GM18517 (cell line): ENCODE measurements around the gene CHD3.
"Not testable (repeated sequence)": the region's sequence is repeated elsewhere in the genome, so short reads cannot be mapped to it uniquely, and the experiment has no call there.

Experiments used
- ATAC-seq: cut with Tn5 transposase; IDR thresholded peaks from one replicate; pipeline ENCODE4 v1.9.1; 2021; ENCODE audit warnings: mild to moderate bottlenecking, moderate library complexity; ENCODE audit not compliant: unreplicated experiment

The CHD3 gene

DNA sequence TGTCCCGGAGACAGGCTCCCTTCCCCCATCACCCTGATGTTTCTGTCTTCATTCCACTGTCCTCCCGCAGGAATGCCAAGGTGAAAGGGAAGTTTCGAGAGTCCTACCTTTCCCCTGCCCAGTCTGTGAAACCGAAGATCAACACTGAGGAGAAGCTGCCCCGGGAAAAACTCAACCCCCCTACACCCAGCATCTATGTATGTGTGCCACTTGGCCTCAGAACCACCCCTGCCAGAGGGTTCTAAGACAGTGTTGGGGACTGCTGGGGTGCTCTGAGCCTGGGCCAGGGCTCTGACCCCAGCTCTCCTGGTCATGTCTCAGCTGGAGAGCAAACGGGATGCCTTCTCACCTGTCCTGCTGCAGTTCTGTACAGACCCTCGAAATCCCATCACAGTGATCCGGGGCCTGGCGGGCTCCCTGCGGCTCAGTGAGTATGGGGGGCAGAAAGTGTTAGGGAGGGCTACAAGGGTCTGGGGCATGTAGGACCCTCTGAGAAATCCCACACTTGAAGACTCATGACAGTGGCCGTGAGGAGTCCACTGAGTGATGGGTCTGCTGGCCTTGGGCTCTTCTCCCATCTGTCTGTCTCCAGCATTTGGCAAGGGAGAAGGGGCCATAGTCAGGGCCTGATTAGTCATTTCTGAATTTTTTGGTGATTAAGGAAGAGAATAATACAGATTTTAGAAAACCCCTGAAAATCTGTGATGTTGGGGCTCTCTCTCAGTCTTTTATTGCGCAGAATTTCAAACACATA is 38.7 kb upstream of the CHD3 start:
- no peak for ATAC-seq

DNA sequence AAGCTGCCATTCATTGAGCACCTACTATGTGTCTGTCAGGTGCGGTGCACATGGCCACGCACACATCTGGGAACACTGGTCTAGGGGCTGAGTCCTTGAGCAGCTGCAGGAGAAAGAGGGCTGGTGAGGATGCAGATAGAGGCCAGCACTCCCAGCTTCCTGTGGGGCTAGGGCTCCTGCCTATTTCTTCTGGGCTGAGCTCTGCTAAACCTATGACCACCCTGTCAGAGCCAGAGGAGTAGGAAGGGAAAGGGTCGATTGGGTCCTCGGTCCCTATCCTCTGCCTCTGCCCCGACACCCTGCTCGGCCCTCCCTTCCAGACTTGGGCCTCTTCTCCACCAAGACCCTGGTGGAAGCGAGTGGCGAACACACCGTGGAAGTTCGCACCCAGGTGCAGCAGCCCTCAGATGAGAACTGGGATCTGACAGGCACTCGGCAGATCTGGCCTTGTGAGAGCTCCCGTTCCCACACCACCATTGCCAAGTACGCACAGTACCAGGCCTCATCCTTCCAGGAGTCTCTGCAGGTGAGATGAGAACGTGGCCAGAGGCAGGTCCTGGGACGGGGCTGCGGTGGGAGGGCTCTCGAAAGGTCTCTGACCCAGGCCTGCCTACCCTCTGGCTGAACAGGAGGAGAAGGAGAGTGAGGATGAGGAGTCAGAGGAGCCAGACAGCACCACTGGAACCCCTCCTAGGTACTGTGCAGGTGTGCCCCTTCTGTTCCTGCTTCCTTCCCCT is 37.7 kb upstream of the CHD3 start:
- ATAC-seq: no peak

DNA sequence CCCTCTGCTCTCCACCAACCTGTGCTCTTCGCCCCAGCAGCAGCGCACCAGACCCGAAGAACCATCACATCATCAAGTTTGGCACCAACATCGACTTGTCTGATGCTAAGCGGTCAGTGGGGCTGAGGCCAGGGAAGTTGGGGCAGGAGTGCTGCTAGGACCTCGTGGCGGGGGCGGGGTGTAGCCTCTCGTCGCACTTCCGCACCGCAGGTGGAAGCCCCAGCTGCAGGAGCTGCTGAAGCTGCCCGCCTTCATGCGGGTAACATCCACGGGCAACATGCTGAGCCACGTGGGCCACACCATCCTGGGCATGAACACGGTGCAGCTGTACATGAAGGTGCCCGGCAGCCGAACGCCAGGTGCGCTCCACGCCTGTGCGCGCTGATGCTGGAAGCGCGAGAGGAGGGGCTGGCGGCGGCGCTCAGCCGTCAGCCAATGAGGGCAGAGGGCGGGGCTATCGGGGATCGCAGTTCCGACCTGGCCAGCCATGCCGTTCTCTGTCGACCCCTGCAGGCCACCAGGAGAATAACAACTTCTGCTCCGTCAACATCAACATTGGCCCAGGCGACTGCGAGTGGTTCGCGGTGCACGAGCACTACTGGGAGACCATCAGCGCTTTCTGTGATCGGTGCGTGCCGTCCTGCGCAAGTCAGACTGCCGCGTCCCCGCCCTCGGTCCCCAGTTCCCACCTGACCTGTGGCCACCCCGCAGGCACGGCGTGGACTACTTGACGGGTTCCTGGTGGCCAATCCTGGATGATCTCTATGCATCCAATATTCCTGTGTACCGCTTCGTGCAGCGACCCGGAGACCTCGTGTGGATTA is 36.9 kb upstream of the CHD3 start:
- peak; percentile 74 for ATAC-seq

DNA sequence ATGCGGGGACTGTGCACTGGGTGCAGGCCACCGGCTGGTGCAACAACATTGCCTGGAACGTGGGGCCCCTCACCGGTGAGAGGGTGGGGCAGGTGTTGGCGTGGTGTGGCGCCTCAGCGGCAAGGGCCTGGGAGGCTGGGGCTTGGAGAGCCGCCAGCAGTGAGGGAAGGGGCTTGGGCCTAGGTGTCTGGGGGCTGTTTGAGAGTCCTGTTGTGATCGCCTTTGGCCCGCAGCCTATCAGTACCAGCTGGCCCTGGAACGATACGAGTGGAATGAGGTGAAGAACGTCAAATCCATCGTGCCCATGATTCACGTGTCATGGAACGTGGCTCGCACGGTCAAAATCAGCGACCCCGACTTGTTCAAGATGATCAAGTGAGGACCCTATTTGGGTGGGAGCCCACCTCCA is 36.3 kb upstream of the CHD3 start:
- no peak for ATAC-seq

DNA sequence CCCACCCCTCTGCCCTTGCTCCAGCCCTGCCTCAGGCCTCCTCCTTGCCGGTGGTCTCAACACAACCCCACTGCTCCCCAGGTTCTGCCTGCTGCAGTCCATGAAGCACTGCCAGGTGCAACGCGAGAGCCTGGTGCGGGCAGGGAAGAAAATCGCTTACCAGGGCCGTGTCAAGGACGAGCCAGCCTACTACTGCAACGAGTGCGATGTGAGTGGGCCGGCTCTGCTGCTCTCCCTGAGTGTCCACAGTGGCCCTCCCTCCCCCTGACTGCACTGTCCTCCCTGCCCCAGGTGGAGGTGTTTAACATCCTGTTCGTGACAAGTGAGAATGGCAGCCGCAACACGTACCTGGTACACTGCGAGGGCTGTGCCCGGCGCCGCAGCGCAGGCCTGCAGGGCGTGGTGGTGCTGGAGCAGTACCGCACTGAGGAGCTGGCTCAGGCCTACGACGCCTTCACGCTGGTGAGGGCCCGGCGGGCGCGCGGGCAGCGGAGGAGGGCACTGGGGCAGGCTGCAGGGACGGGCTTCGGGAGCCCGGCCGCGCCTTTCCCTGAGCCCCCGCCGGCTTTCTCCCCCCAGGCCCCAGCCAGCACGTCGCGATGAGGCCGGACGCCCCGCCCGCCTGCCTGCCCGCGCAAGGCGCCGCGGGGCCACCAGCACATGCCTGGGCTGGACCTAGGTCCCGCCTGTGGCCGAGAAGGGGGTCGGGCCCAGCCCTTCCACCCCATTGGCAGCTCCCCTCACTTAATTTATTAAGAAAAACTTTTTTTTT is 35.5 kb upstream of the CHD3 start:
- no peak for ATAC-seq

DNA sequence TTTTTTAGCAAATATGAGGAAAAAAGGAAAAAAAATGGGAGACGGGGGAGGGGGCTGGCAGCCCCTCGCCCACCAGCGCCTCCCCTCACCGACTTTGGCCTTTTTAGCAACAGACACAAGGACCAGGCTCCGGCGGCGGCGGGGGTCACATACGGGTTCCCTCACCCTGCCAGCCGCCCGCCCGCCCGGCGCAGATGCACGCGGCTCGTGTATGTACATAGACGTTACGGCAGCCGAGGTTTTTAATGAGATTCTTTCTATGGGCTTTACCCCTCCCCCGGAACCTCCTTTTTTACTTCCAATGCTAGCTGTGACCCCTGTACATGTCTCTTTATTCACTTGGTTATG is 34.9 kb upstream of the CHD3 start:
- no peak for ATAC-seq

DNA sequence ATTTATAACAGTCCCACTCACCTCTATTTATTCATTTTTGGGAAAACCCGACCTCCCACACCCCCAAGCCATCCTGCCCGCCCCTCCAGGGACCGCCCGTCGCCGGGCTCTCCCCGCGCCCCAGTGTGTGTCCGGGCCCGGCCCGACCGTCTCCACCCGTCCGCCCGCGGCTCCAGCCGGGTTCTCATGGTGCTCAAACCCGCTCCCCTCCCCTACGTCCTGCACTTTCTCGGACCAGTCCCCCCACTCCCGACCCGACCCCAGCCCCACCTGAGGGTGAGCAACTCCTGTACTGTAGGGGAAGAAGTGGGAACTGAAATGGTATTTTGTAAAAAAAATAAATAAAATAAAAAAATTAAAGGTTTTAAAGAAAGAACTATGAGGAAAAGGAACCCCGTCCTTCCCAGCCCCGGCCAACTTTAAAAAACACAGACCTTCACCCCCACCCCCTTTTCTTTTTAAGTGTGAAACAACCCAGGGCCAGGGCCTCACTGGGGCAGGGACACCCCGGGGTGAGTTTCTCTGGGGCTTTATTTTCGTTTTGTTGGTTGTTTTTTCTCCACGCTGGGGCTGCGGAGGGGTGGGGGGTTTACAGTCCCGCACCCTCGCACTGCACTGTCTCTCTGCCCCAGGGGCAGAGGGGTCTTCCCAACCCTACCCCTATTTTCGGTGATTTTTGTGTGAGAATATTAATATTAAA is 34.4 kb upstream of the CHD3 start:
- ATAC-seq: no peak

DNA sequence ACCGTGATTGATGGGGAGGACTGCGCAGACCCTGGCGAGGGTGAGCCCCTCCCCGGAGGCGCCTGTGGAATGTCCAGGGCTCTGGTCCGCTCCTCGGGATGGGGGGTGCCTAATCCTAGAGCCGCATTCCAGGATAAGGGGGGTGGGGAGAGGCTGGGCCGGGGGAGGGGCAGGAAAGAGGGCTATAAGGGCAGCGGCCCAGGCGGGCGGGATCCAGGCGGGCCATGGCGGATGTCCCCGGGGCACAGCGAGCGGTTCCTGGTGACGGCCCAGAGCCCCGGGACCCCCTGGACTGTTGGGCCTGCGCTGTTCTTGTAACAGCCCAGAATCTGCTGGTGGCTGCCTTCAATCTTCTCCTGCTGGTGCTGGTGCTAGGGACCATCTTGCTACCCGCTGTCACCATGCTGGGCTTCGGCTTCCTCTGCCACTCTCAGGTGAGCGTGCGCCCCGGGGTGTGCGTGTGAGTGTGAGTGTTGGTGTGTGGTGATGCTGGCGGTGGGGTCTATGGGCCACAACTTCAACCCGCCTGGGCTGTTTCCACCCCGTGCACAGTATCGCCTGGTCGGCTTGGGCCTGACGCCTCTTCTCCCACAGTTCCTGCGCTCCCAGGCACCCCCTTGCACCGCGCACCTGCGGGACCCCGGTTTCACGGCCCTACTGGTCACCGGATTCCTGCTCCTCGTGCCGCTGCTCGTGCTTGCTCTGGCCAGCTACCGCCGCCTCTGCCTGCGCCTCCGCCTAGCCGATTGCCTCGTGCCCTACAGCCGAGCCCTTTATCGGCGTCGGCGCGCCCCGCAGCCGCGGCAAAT is 33.5 kb upstream of the CHD3 start, which contains the start of gene TMEM88:
TMEM88 (plus strand) TSS at position 216 of the 809 bp plus-strand sequence; CDS start at position 225, 9 bp downstream.
- ATAC-seq: no peak

DNA sequence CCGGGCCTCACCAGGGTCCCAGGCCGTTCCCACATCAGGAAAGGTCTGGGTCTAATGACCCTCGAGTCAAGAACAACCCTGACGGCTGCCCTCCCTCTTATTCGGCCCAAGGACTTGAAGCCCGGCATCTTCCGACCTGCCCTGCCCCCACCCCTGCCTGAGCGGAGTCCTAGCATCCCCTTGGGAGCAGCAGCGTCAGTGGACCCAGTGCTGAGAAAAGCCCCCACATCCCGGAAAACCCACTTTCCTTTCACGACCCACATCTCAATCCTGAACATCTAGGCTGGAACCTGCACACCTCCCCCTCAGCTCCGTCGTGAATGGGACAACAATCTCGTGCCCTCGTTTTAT is 33.0 kb upstream of the CHD3 start:
- ATAC-seq: no peak

DNA sequence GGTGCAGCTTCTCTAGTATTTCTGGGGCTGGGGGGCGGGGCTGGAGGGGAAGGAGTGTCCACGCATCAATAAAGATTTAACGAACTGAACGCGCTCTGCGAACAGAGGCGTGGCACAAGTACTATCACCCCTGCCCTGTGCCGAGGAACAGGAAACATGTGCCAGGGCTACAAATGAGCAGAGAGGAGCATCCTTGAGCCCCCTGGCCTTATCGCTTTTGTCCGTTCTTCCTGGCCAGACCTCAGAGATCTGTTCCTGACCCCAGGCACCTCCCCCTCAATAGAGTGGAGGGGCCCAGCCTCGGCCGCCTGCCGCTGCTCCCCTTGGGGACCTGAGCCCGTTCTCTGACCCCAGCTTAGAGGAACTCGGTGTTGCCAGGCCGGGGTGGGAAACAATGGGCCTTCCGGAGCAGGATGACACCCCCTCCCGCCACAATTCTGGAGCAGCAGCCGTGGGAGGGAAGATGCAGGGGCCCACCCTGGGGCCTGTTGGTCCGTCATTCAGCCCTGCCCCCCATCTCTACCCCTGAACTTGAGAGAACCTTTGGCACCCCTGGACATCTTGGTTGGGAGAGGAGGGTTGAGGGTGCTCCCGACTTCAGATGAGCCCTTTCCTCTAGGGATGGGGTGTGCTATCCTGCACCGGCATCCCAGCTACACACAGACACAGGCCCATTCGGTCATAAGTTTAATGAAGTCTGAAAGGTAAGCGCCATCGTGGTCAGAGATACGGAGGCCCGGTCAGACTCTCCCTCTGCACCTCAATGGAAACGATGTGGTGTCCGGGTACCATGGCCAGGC is 32.4 kb upstream of the CHD3 start:
- no peak for ATAC-seq

DNA sequence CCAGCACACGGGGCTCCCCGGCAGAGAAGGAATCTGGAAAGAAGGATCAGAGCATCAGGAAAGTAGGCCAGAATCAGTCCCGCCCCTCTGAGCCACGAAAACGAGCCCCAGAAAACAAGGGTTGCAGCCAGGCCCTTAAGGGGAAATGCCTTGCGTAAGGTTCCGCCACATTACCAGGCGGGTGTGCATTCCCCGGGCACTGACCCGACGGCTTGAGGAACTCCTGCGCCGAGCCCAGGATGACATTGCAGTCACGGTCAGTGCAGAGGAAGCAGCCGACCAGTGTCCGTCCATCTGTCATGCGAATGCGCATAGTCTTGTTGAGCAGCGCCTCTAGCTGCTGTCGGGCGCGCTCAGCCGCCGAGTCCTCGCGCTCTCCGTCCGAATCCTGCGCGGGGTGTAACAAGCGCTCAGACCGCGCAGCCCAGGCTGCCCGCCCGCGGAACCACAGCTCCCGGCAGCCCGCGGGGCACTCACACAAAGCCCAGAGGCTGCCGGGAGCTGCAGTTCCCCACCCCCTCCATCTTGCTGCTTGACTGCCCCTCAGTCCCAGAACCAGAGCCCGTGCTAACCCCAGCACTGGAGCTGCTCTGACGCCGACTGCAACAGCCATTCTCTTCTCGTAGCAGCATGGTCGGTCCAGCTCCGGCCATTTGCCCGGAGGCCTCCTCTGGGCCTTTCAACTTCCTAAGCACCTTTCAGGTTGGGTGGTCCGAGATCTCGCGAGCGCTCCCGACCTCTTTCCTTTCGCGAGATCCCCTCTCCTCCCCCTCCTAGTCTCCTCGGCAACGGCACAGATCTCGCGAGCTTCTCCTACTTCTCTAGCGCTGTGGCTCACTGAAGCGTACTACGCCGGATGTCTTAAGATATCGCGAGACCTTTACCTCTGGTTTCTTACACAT is 31.5 kb upstream of the CHD3 start, which contains the start of gene NAA38:
NAA38 (minus strand) TSS at position 749 of the 902 bp plus-strand sequence; CDS start at position 653, 96 bp downstream.
- peak; percentile 79 for ATAC-seq

DNA sequence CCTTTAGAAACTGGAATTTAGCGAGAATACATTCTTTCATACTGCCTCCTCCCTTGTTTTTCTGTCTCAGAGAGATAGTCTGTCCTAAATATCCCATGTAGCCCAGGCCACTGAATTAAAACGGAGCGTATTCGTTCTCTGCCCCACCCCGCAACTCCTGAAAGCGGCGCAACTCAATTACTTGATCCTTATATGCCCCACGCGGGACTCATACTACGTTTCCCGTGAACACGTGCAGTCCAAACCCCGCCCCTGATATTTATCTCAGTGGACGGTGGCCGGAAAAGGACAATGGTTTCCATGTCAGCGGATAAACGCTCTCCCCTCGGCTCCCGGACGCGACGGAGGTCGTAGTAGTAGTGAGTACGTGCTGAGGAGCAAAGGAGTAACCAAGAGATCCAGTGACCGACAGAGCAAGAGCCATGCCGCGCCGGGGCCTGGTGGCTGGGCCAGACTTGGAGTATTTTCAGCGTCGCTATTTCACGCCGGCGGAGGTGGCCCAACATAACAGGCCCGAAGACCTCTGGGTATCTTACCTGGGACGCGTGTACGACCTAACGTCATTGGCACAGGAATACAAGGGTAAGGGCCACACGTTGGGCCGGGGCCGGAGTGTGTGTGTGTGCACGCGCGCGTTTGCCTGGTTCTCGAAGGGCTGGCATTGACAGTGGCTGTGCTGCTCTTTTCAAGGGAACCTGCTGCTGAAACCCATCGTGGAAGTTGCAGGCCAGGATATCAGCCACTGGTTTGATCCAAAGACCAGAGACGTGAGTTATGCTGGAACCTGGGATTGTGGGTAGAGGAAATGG is 30.7 kb upstream of the CHD3 start, which contains the start of gene CYB5D1:
CYB5D1 (plus strand) TSS at position 291 of the 809 bp plus-strand sequence; CDS start at position 423, 132 bp downstream.
- ATAC-seq: peak; percentile 41

DNA sequence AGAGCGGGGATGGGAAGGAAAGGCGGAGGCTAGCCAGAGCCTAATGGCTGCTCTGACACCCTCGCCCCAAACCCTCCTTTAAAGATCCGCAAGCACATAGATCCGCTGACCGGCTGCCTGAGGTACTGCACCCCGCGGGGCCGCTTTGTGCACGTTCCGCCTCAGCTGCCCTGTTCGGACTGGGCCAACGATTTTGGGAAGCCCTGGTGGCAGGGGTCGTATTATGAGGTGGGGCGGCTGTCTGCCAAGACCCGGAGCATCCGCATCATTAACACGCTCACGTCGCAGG is 30.1 kb upstream of the CHD3 start:
- ATAC-seq: no peak

DNA sequence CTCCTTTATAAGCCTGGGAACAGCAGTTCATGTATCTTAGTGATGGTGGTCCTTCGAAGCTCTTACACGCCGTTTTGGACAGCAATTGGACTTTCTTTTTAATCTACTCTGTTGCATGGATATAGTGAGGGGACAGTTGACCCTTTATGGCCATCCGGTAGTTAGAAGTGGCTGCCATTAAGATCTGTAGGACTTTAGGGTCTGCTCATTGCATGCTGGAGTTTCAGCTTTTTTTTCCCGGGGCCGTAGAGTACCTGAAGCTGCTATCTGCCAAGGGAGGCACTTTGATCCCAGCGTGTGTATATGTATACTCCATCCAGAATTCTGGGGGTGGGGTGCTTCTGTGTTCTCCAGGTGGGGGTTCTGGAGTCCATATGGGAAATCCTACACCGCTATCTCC is 29.6 kb upstream of the CHD3 start:
- ATAC-seq: no peak

DNA sequence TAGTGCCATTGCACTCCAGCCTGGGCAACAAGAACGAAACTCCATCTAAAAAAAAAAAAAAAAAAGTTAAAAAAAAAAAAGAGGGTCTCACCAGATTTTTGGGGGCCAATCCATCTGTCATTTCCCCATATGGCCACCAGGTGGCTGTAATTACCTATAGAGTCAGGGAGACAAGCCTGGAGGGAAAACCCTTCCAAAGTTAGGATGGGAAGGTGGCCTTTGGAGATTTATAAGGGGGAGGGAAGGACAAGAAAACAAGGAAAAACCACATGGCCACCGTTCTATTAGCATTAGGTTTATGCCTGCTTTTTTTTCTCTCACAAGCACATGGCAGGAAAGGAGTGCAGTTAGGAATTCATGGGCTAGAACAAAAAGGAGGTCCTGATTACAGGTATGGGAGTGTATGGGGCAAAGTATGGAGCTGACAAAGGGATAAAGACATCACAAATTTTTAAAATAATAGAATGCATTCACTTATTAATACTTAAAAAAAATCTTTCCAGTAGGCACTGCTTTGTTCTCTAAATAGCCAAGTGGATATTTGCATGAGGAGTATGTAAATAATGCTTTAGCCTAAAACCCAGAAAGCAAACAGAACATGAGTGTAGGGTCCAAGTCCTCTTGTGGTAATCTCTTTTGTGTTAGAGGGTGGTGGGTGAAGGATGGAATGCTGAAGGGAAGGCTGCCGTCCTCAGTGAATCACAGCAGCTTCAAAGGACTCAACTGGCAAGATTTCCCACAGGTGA is 25.7 kb upstream of the CHD3 start:
- no peak for ATAC-seq

DNA sequence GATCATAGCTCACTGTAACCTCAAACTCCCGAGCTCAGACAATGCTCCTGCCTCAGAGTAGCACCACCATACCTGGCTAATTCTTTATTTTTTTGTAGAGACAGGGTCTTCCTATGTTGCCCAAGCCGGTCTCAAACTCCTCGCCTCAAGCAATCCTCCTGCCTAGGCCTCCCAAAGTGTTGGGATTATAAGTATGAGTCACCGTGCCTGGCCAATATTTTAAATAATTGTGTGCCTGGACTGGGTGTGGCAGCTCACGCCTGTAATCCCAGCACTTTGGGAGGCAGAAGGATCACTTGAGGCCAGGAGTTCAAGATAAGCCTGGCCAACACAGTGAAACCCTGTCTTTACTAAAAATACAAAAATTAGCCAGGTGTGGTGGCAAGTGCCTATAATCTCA is 24.2 kb upstream of the CHD3 start:
- ATAC-seq: not testable (repeated sequence)
